K562 (cell line): ENCODE results near the gene SH3BP5L. TPM values are rescaled to one million over a fixed set of nuclear protein-coding genes. Genes with fewer than 3 reads are reported as not detected.
A peak's percentile ranks its signal among the peaks of the same experiment; 100 is the strongest.

Experiments used
- ARHGAP35 ChIP-seq: fragments of 450-650 bp; IDR thresholded peaks from 2 replicates; pipeline ENCODE4 v1.6.1; 2018; ENCODE audit not compliant: partially characterized antibody
- CLOCK ChIP-seq: fragments of 250-450 bp; sonication (Bioruptor Pico); IDR thresholded peaks from 2 replicates; pipeline ENCODE4 v1.4.0; 2020; ENCODE audit warnings: mild to moderate bottlenecking, moderate library complexity, borderline replicate concordance
- DACH1 ChIP-seq: fragments of 450-650 bp; IDR thresholded peaks from 2 replicates; pipeline ENCODE4 v1.6.1; 2018; ENCODE audit not compliant: partially characterized antibody
- ESRRA ChIP-seq: fragments of 450-650 bp; IDR thresholded peaks from 2 replicates; pipeline ENCODE4 v1.6.1; 2014; ENCODE audit warnings: low read depth, mild to moderate bottlenecking, moderate library complexity, borderline replicate concordance
- GTF2A2 ChIP-seq: IDR thresholded peaks from 2 replicates; pipeline ENCODE4 v1.6.1; 2016; ENCODE audit warnings: mild to moderate bottlenecking, missing genetic modification characterization, missing compliant biosample characterization
- HMG20B ChIP-seq: fragments of 250-450 bp; sonication (Bioruptor Pico); IDR thresholded peaks from 2 replicates; pipeline ENCODE4 v1.5.0; 2021; ENCODE audit warnings: mild to moderate bottlenecking
- KLF1 ChIP-seq: fragments of 450-650 bp; IDR thresholded peaks from 2 replicates; pipeline ENCODE4 v1.6.1; 2016; ENCODE audit warnings: missing genetic modification characterization, missing compliant biosample characterization
- PPARD ChIP-seq: fragments of 250-450 bp; sonication (Bioruptor Pico); IDR thresholded peaks from 2 replicates; pipeline ENCODE4 v1.8.0; 2022; ENCODE audit warnings: inconsistent platforms, mild to moderate bottlenecking, moderate library complexity
- SMAD3 ChIP-seq: fragments of 450-650 bp; formaldehyde crosslinking; conservative IDR thresholded peaks from 2 replicates; pipeline ENCODE4 v1.4.0; 2020; ENCODE audit warnings: mild to moderate bottlenecking
- TAF15 ChIP-seq: fragments of 200-400 bp; formaldehyde crosslinking; IDR thresholded peaks from 2 replicates; pipeline ENCODE4 v1.6.1; 2017; ENCODE audit warnings: mild to moderate bottlenecking, low read depth, low read length, moderate library complexity
- TAF7 ChIP-seq: fragments of 450-650 bp; IDR thresholded peaks from 2 replicates; pipeline ENCODE4 v1.6.1; 2016; ENCODE audit warnings: missing genetic modification characterization, missing compliant biosample characterization
- YY1 ChIP-seq, 3 experiments: IDR thresholded peaks; 2 replicates each; pipeline ENCODE4 v1.6.1; 2011; ENCODE audit warnings: low read length in 2 of 3, mild to moderate bottlenecking in 2 of 3, moderate library complexity in 2 of 3, borderline replicate concordance in 1 of 3, control low read depth in 1 of 3, low read depth in 1 of 3; ENCODE audit not compliant: insufficient read depth in 3 of 3, insufficient replicate concordance in 2 of 3, control insufficient read depth in 1 of 3, insufficient read length in 1 of 3; ENCODE audit errors: extremely low read depth in 1 of 3
- ZBED1 ChIP-seq: IDR thresholded peaks from 2 replicates; pipeline ENCODE4 v1.6.1; 2014
- ZC3H8 ChIP-seq: fragments of 450-650 bp; IDR thresholded peaks from 2 replicates; pipeline ENCODE4 v1.6.1; 2017
- polyA plus RNA-seq, 8 experiments: library from polyadenylated mRNA; depleted of rRNA in 4 of 8; stranded (reverse) in 5 of 8; unstranded in 3 of 8; fragments of >200 nt; fragmentation: Nextera tagmentation in 2 of 8; fragmentation: Illumina TruSeq in 1 of 8; extraction: Ambion mirVana in 2 of 8; extraction: Trizol in 1 of 8; gene quantifications; 2 replicates each; pipeline versions ENCODE4 v1.2.1 to v1.2.3, GENCODE V29; 2011 to 2014; ENCODE audit warnings: inconsistent platforms in 1 of 8, missing spikeins in 1 of 8
- total RNA-seq, 7 experiments: library from RNA; depleted of rRNA in 6 of 7; stranded (reverse); fragments of >200 nt in 6 of 7; fragmentation: Illumina TruSeq in 2 of 7; extraction: Trizol in 2 of 7; gene quantifications; 2 replicates each; pipeline versions ENCODE4 v1.2.1 to v1.2.3, GENCODE V29; 2011 to 2021; ENCODE audit warnings: low replicate concordance in 1 of 7
- TF ChIP-seq, protein P1 (sequence below): fragments of 450-650 bp; formaldehyde crosslinking; IDR thresholded peaks from 2 replicates; pipeline ENCODE4 v1.4.0; 2022; ENCODE audit warnings: missing genetic modification characterization
- TF ChIP-seq, protein P2 (sequence below): sonication (generic); formaldehyde crosslinking; IDR thresholded peaks from 2 replicates; pipeline ENCODE4 v1.8.0; 2023; ENCODE audit warnings: missing genetic modification reagents, mild to moderate bottlenecking, borderline replicate concordance

SH3BP5L gene
- total and polyA plus RNA-seq, 9 of the 15 experiments (the other 6 are each of a cell fraction or from before 2014, with no cell fraction given), result 1.9 to 26.5 (median 15.8) TPM

DNA sequence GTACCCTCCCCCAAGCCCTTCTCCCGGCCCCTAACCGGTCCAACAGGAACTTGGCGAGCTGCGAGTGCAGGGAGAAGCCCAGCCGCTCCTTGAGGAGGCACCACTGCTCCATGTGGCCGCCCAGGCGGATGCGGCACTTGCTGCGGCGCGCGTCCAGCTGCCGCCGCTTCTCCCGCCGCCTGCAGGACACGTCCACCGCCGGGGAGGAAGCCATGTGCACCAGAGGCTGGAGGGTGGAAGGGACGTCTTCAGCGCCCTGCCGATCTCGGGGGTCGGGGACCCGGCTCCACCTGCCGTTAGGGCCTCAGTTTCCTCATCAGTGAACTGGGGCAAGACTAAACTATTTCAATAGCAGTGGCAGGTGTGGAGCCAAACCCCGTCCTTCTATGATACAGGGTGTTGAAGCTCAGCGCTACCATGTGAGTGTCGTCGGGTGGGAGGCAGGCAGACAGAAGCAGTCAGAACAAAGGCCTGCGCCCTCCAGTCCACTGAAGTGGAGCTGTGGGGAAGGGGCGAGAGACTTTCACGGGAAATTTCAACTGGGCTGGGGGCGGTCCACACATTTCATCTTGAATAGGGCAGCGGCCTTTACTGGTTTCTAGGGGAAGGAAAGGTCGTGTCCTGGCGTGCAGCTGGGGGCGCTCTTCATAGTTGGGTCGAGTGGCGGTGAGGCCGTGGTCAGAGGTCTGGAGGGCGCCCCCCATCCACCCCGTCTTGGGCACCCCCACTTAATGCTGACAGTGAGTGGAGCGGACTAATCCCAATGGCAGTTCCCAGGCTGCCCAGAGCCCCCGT is 32.6 kb upstream of the SH3BP5L start (continued):
- TF ChIP-seq ZBED1 (no peak; the same call in 1 of the 2 replicates), CLOCK (CRISPR knock-in tag) (no peak), ZC3H8 (no peak), TAF7 (tag) (no peak), DACH1 (no peak), HMG20B (CRISPR knock-in tag) (no peak), GTF2A2 (tag) (no peak), SMAD3 (0 out of 2 replicates have a peak, but pooled peaks have one; percentile 31), ESRRA (no peak; the same call in 1 of the 2 replicates), ARHGAP35 (no peak), KLF1 (tag) (no peak), PPARD (CRISPR knock-in tag) (no peak), TAF15 (no peak), YY1 (IDR thresholded peaks at IDR 0.05; ENCODE audit: borderline replicate concordance in 1 of 3, control insufficient read depth in 1 of 3, extremely low read depth in 1 of 3, insufficient read depth in 3 of 3, insufficient read length in 1 of 3, insufficient replicate concordance in 2 of 3, low read depth in 1 of 3, low read length in 2 of 3) (peak in 2 of 3 experiments; percentile 4 to 66)
- TF ChIP-seq, protein P1, sequence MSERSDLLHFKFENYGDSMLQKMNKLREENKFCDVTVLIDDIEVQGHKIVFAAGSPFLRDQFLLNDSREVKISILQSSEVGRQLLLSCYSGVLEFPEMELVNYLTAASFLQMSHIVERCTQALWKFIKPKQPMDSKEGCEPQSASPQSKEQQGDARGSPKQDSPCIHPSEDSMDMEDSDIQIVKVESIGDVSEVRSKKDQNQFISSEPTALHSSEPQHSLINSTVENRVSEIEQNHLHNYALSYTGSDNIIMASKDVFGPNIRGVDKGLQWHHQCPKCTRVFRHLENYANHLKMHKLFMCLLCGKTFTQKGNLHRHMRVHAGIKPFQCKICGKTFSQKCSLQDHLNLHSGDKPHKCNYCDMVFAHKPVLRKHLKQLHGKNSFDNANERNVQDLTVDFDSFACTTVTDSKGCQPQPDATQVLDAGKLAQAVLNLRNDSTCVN, result no peak
- TF ChIP-seq, protein P2, sequence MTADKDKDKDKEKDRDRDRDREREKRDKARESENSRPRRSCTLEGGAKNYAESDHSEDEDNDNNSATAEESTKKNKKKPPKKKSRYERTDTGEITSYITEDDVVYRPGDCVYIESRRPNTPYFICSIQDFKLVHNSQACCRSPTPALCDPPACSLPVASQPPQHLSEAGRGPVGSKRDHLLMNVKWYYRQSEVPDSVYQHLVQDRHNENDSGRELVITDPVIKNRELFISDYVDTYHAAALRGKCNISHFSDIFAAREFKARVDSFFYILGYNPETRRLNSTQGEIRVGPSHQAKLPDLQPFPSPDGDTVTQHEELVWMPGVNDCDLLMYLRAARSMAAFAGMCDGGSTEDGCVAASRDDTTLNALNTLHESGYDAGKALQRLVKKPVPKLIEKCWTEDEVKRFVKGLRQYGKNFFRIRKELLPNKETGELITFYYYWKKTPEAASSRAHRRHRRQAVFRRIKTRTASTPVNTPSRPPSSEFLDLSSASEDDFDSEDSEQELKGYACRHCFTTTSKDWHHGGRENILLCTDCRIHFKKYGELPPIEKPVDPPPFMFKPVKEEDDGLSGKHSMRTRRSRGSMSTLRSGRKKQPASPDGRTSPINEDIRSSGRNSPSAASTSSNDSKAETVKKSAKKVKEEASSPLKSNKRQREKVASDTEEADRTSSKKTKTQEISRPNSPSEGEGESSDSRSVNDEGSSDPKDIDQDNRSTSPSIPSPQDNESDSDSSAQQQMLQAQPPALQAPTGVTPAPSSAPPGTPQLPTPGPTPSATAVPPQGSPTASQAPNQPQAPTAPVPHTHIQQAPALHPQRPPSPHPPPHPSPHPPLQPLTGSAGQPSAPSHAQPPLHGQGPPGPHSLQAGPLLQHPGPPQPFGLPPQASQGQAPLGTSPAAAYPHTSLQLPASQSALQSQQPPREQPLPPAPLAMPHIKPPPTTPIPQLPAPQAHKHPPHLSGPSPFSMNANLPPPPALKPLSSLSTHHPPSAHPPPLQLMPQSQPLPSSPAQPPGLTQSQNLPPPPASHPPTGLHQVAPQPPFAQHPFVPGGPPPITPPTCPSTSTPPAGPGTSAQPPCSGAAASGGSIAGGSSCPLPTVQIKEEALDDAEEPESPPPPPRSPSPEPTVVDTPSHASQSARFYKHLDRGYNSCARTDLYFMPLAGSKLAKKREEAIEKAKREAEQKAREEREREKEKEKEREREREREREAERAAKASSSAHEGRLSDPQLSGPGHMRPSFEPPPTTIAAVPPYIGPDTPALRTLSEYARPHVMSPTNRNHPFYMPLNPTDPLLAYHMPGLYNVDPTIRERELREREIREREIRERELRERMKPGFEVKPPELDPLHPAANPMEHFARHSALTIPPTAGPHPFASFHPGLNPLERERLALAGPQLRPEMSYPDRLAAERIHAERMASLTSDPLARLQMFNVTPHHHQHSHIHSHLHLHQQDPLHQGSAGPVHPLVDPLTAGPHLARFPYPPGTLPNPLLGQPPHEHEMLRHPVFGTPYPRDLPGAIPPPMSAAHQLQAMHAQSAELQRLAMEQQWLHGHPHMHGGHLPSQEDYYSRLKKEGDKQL (CRISPR knock-in tag), result no peak
